Memory B cell (primary cell): ENCODE data around the gene NR3C1.
A peak's percentile ranks its signal among the peaks of the same experiment; 100 is the strongest.

ENCODE experiments used
- ATAC-seq: fragments of 150-1000 bp; cut with Tn5 transposase; 2 replicates; pipeline ENCODE4 v1.10.0; 2021; ENCODE audit warnings: low read depth, mild to moderate bottlenecking, moderate library complexity
- DNase-seq, 2 donors: peaks; one replicate each; pipeline ENCODE4 v3.0.0; 2022; ENCODE audit warnings: low spot score in 2 of 2
- H3K27ac Mint-ChIP-seq: one replicate; pipeline ENCODE4 v1.8.0; 2022; ENCODE audit warnings: mild to moderate bottlenecking, moderate library complexity, mixed read lengths
- H3K27me3 Mint-ChIP-seq: one replicate; pipeline ENCODE4 v1.8.0; 2022; ENCODE audit warnings: mixed read lengths
- H3K36me3 Mint-ChIP-seq: one replicate; pipeline ENCODE4 v1.8.0; 2022; ENCODE audit warnings: mild to moderate bottlenecking, mixed read lengths
- H3K4me1 Mint-ChIP-seq: one replicate; pipeline ENCODE4 v1.8.0; 2022; ENCODE audit warnings: mixed read lengths
- H3K4me3 Mint-ChIP-seq: one replicate; pipeline ENCODE4 v1.8.0; 2022; ENCODE audit warnings: mild to moderate bottlenecking, moderate library complexity, mixed read lengths
- H3K9me3 Mint-ChIP-seq: one replicate; pipeline ENCODE4 v1.8.0; 2022; ENCODE audit warnings: mixed read lengths

Gene NR3C1

GRCh38 chr5:143398053-143398355 lies 5.5 kb downstream of the NR3C1 start:
- Mint-ChIP-seq H3K9me3 (no peaks in the 10 kb centered on the region), H3K27ac (no peak overlapping the region)
- no peak for DNase-seq

DNA sequence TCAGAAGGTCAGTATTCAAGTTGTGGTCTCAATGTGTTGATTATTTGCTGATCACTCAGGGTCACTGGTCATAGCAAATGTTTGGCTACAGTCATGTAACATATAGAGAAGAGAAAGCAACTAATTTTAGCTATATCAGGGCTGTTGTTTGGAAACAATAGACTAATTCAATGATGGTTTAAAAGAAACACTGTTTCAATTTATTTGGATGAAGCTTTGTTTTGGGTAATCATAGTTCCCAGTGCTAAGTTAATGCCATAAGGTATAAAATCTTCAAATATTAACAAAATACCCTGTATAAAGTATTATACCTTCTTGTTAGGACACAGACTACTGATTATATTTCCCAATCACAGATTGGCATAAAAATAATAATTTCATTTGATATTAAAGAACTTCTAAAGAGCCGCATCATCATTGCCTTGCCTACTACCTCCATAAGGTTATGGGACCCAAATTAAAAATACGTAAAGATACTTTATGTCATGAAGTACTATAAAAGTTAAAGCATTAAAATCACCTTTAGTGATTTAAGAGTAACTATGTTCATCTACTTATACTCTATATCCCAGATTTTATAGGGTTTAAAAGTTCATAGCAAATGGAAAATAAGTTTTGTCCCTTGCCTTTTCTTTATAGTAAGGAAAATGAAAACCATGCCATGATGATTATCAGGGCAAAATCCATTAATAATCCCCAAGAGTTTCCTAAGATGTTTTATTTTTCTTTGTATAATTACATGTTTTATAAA lies 6.0 kb downstream of the NR3C1 start:
- Mint-ChIP-seq H3K4me3 (peak overlapping the region; percentile 37), H3K27me3 (no peaks in the 10 kb centered on the region), H3K27ac (no peak overlapping the region), H3K36me3 (peaks cover 5% of the 10 kb centered on the region), H3K4me1 (peaks cover 44% of the 10 kb centered on the region), H3K9me3 (no peaks in the 10 kb centered on the region)
- ATAC-seq (no peak), DNase-seq (no peak)

More at GRCh38 chr5:143398053-143398355, 5.5 kb downstream of the NR3C1 start:
- Mint-ChIP-seq H3K4me1 (peaks cover 44% of the 10 kb centered on the region), H3K27me3 (no peaks in the 10 kb centered on the region), H3K36me3 (peaks cover 5% of the 10 kb centered on the region), H3K4me3 (peak overlapping the region; percentile 24)
- ATAC-seq, result no peak

GRCh38 chr5:143396353-143396940 lies 7.0 kb downstream of the NR3C1 start:
- Mint-ChIP-seq H3K4me3 (peak overlapping the region; percentile 77), H3K4me1 (peaks cover 36% of the 10 kb centered on the region), H3K27ac (peak overlapping the region; percentile 26), H3K36me3 (peaks cover 5% of the 10 kb centered on the region), H3K27me3 (no peaks in the 10 kb centered on the region), H3K9me3 (no peaks in the 10 kb centered on the region)
- DNase-seq (no peak), ATAC-seq (peak; percentile 61)

DNA sequence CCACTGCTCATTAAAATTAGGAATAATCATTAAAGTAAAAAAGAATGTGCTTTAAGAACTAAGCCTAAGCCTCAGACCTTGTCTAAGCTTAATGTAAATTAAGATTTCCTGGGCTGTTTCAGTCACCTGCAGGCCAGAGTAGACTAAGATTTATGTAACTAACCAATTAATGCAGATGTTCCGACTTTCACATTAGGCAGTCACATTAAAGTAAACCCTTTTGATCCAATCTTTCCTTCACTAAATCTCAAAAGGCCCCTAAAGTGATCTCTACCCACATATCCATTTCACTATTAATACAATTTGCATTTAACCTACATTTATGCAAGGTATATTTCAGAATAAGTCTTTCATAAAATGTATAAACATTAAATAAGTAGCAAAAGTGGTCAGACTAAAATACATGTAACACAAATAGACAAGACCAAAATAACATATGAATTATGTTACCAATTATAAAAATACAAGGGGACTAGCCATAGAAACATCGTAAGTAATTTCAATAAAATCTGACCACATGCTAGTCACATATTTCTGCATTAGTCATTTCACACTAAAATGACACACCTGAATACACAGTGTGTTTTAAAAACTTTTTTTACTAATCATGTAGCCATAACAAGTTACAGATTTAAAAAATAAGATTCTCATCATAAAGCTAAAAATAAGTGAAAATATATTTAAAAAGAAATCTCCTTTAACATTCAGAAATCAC lies 7.7 kb downstream of the NR3C1 start:
- DNase-seq, result no peak
- Mint-ChIP-seq H3K36me3 (peaks cover 5% of the 10 kb centered on the region), H3K9me3 (no peaks in the 10 kb centered on the region), H3K4me1 (peaks cover 32% of the 10 kb centered on the region), H3K27me3 (no peaks in the 10 kb centered on the region), H3K27ac (peak overlapping the region; percentile 26), H3K4me3 (peak overlapping the region; percentile 77)
- no peak for ATAC-seq

- H3K4me1 Mint-ChIP-seq, result peaks cover 20% of the 10 kb centered on the region
- DNase-seq, result no peak
Measured at GRCh38 chr5:143393524-143393923, 10.0 kb downstream of the NR3C1 start.

DNA sequence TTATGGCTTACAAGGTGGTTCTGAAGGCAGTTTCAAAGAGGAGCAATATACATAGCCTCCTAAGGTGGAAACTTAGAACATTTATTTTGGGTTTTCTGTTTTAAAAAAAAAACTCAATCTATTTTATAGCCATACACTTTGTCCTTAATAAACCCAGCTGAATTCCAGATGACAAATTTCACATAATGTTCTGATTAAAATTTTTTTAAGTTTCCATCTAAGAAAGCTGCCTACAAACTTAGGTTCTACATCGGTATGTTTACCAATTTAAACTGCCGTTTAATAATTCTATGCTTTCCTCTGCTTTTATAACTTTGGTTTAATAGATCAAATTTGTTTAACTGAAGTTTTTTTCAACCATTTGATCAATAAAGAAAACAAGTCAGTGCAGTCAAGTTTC lies 12.5 kb downstream of the NR3C1 start:
- Mint-ChIP-seq H3K4me3 (no peak overlapping the region), H3K36me3 (peaks cover 20% of the 10 kb centered on the region), H3K27ac (no peak overlapping the region), H3K27me3 (no peaks in the 10 kb centered on the region), H3K9me3 (peaks cover 4% of the 10 kb centered on the region), H3K4me1 (peaks cover 26% of the 10 kb centered on the region)
- ATAC-seq (no peak), DNase-seq (no peak)

More at GRCh38 chr5:143393524-143393923, 10.0 kb downstream of the NR3C1 start:
- no peak overlapping the region for H3K27ac Mint-ChIP-seq
- no peaks in the 10 kb centered on the region for H3K27me3 Mint-ChIP-seq
- no peak overlapping the region for H3K4me3 Mint-ChIP-seq
- ATAC-seq, result no peak
- H3K36me3 Mint-ChIP-seq, result peaks cover 6% of the 10 kb centered on the region
- H3K9me3 Mint-ChIP-seq, result no peaks in the 10 kb centered on the region

DNA sequence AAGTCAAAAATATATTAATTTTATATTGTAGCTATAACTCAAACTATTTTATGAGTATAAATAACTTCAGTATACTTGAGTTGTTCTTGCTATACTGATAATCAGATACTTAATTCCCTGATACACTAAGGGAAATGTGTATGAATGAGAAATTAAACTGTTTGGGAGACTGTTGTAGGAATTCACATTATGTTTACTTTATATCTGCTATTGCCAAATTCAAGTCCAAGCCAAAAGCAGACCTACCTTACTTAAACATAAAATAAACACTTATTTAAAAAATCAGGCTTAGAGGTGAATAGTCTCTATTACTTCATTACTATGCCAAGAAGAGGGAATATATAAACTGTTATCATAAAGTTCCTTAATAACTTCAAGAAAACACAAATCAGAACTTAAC lies 13.2 kb downstream of the NR3C1 start:
- Mint-ChIP-seq H3K4me1 (peaks cover 29% of the 10 kb centered on the region), H3K27ac (no peak overlapping the region)

DNA sequence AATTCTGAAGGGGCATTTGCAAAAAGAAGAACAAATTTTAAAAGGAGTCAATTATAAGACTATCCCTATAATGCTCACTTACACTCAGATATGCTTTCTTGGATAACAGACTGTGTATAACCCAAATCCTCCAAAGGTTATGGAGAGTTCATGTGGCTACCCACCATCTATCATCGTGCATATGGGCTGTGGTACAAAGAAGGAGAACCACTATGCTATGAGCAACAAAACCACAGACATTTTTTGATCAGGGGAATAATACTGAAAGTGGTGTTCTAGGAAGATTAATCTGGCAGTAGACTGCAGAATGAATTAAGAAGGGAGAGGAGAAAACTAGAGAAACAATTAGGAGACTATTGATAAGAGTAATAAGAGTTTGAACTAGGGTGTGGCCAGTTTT lies 16.8 kb downstream of the NR3C1 start:
- no peak for ATAC-seq
- DNase-seq, result no peak
- H3K36me3 Mint-ChIP-seq, result peaks cover 48% of the 10 kb centered on the region

More for the DNA sequence above, 13.2 kb downstream of the NR3C1 start:
- Mint-ChIP-seq H3K4me3 (no peak overlapping the region), H3K9me3 (peaks cover 11% of the 10 kb centered on the region), H3K36me3 (peaks cover 27% of the 10 kb centered on the region), H3K27me3 (no peaks in the 10 kb centered on the region)
- ATAC-seq, result no peak
- no peak for DNase-seq

GRCh38 chr5:143384865-143385657 lies 18.4 kb downstream of the NR3C1 start:
- peaks cover 53% of the 10 kb centered on the region for H3K36me3 Mint-ChIP-seq
- no peak overlapping the region for H3K27ac Mint-ChIP-seq
- peaks cover 12% of the 10 kb centered on the region for H3K9me3 Mint-ChIP-seq
- ATAC-seq (no peak), DNase-seq (no peak)
- H3K27me3 Mint-ChIP-seq, result no peaks in the 10 kb centered on the region
- H3K4me1 Mint-ChIP-seq, result peaks cover 48% of the 10 kb centered on the region
- H3K4me3 Mint-ChIP-seq, result no peak overlapping the region

More for the DNA sequence above, 16.8 kb downstream of the NR3C1 start:
- no peak overlapping the region for H3K4me3 Mint-ChIP-seq
- H3K9me3 Mint-ChIP-seq, result peaks cover 12% of the 10 kb centered on the region
- no peak overlapping the region for H3K27ac Mint-ChIP-seq
- H3K27me3 Mint-ChIP-seq, result no peaks in the 10 kb centered on the region
- H3K4me1 Mint-ChIP-seq, result peaks cover 38% of the 10 kb centered on the region

DNA sequence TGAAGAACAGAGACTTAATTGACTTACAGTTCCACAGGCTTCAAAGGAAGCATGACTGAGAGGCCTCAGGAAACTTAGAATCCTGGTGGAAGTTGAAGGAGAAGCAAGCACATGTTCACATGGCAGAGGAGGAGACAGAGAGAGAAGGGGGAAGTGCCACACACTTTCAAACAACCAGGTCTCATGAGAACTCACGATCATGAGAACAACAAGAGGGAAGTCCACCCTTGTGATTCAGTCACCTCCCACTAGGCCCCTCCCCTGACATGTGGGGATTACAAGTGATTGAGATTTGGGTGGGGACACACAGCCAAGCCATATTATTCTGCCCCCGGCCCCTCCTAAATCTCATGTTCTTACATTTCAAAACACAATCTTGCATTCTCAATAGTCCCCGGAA lies 19.5 kb downstream of the NR3C1 start:
- H3K36me3 Mint-ChIP-seq, result peaks cover 51% of the 10 kb centered on the region
- peaks cover 53% of the 10 kb centered on the region for H3K4me1 Mint-ChIP-seq
- H3K9me3 Mint-ChIP-seq, result peaks cover 12% of the 10 kb centered on the region
- no peak overlapping the region for H3K4me3 Mint-ChIP-seq
- no peaks in the 10 kb centered on the region for H3K27me3 Mint-ChIP-seq
- no peak for DNase-seq
- peak; percentile 63 for ATAC-seq
- H3K27ac Mint-ChIP-seq, result peak overlapping the region; percentile 32

DNA sequence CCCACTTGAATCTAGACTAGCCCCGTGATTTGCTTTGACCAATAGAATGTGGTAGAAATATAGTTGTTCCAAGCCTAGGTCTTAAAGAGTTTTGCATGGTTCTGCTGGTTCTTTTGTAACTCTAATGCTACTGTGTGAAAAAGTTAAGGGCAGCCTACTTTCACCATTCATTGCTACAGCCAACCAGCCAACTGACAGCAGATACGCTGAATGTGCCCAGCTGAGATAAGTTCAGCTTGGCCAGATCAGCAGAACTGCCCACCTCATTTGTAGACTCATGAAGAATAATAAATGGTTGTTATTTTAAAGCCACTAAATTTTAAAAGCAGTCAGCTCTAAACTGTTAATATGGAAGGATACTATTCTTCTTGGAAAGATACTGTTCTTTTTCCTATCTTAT lies 23.9 kb downstream of the NR3C1 start:
- Mint-ChIP-seq H3K9me3 (no peaks in the 10 kb centered on the region), H3K4me1 (peaks cover 50% of the 10 kb centered on the region), H3K27me3 (no peaks in the 10 kb centered on the region), H3K4me3 (no peak overlapping the region), H3K36me3 (peaks cover 25% of the 10 kb centered on the region), H3K27ac (peak overlapping the region; percentile 39)
- ATAC-seq (no peak), DNase-seq (no peak)

DNA sequence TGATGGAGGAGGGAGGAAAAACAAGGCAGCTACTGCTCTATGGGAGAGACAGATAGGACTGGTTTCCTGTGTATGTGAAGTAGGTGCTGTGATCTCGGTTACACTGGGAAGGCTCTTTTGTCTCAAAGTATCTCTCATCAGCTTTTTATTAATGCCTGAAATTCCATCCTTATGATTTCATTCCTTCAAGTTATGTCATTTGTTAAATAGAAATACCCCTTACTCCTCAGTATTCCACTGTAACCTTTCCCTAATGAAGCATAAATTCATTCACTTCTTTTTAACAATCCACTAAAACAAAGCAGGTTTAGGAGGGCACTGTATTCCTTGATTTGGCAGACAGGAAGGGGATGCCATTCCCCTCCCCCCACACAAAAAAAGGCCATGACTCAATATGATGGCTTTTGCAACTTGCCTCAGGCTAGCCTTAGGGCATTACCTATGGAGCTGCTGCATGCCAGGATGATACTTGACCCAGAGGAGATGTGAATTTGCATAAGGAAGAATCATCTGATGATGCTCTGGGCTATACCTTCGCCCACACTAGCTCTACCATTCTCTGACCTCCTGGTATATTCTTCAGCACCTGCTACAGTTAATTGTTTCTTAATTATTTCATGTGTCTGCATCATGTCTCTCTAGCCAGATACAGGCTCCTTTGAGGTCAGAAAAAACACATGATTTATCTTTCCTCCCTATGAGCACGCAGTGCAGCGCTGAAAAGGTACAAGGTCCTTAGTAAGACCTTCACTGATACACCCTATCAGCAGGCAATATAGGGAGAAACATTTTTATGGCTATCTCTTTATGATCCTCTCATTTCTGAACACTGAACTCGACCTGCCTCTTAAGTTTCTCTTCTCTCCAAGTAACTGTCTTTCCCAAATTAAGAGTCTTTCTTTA lies 26.3 kb downstream of the NR3C1 start:
- Mint-ChIP-seq H3K4me1 (peaks cover 44% of the 10 kb centered on the region), H3K27ac (no peak overlapping the region), H3K36me3 (peaks cover 16% of the 10 kb centered on the region), H3K4me3 (no peak overlapping the region), H3K27me3 (no peaks in the 10 kb centered on the region), H3K9me3 (no peaks in the 10 kb centered on the region)
- DNase-seq, result no peak
- ATAC-seq, result no peak

DNA sequence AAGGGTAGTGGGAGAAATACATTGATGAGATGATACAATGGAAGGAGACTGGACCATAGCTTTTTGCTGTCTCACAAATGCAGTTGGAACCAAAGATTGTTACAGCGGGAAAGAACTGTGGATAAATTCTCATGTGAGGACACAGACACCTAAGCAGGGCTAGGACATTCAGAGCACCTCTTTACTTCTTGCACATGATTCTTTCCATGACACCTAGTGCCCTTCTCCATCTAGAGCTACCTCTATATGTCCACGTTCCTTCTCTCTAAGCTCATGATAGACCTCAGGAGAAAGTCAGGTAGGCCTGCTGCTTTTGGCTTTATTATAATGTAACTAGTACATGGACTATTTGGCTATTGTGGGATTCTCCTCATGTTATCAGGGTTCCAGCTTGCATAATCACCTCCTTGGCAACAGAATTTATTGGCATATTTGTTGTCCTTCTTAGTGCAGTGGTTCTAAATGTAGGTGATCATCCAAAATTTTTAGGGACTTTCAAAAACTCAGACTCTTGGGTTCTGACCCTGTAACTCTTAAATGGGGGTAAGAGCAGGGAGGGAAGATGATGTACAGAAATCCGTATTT lies 27.2 kb downstream of the NR3C1 start:
- DNase-seq (no peak), ATAC-seq (no peak)
- no peak overlapping the region for H3K4me3 Mint-ChIP-seq
- no peaks in the 10 kb centered on the region for H3K27me3 Mint-ChIP-seq
- H3K36me3 Mint-ChIP-seq, result peaks cover 15% of the 10 kb centered on the region
- no peaks in the 10 kb centered on the region for H3K9me3 Mint-ChIP-seq
- peaks cover 41% of the 10 kb centered on the region for H3K4me1 Mint-ChIP-seq
- no peak overlapping the region for H3K27ac Mint-ChIP-seq
